Measurements from ENCODE around the gene C12orf43.
"Not testable (repeated sequence)": the region's sequence is repeated elsewhere in the genome, so short reads cannot be mapped to it uniquely, and the experiment has no call there.

The C12orf43 gene

GRCh38 chr12:121015825-121016766, at the start of gene C12orf43:
Gene C12orf43 (minus strand): TSS chr12:121016487. CDS start chr12:121016474, 13 bp downstream.
- peak; percentile 94 for DNase-seq

GRCh38 chr12:121065345-121065744, 49.1 kb upstream of the C12orf43 start:
- no peak for DNase-seq

GRCh38 chr12:121064586-121064985, 48.3 kb upstream of the C12orf43 start:
- not testable (repeated sequence) for DNase-seq

- no peak for DNase-seq
Measured at GRCh38 chr12:121064116-121064515, 47.8 kb upstream of the C12orf43 start.

GRCh38 chr12:121062391-121063045, 46.2 kb upstream of the C12orf43 start:
- no peak for DNase-seq

GRCh38 chr12:121061831-121062230, 45.5 kb upstream of the C12orf43 start:
- no peak for DNase-seq

- DNase-seq, result no peak
Measured at GRCh38 chr12:121060149-121061001, 44.1 kb upstream of the C12orf43 start.

- no peak for DNase-seq
Measured at GRCh38 chr12:121059031-121059898, 43.0 kb upstream of the C12orf43 start.

GRCh38 chr12:121057794-121058193, 41.5 kb upstream of the C12orf43 start:
- no peak for DNase-seq

- DNase-seq, result no peak
Measured at GRCh38 chr12:121053706-121054105, 37.4 kb upstream of the C12orf43 start.

GRCh38 chr12:121050725-121051124, 34.4 kb upstream of the C12orf43 start:
- no peak for DNase-seq

GRCh38 chr12:121048442-121048841, 32.2 kb upstream of the C12orf43 start:
- no peak for DNase-seq

- DNase-seq, result not testable (repeated sequence)
Measured at GRCh38 chr12:121047400-121047799, 31.1 kb upstream of the C12orf43 start.

- no peak for DNase-seq
Measured at GRCh38 chr12:121043067-121043466, 26.8 kb upstream of the C12orf43 start.

- DNase-seq, result no peak
Measured at GRCh38 chr12:121038861-121039668, 22.8 kb upstream of the C12orf43 start, which contains the start of gene OASL. Gene OASL (minus strand): TSS chr12:121039246. CDS start chr12:121038971, 275 bp downstream.

GRCh38 chr12:121036810-121037326, 20.6 kb upstream of the C12orf43 start:
- no peak for DNase-seq

- DNase-seq, result no peak
Measured at GRCh38 chr12:121034616-121035305, 18.5 kb upstream of the C12orf43 start.

GRCh38 chr12:121033625-121034349, 17.5 kb upstream of the C12orf43 start:
- DNase-seq, result no peak

- no peak for DNase-seq
Measured at GRCh38 chr12:121030576-121031212, 14.4 kb upstream of the C12orf43 start.
